Measurements from ENCODE around the gene CELSR1.

The CELSR1 gene

DNA sequence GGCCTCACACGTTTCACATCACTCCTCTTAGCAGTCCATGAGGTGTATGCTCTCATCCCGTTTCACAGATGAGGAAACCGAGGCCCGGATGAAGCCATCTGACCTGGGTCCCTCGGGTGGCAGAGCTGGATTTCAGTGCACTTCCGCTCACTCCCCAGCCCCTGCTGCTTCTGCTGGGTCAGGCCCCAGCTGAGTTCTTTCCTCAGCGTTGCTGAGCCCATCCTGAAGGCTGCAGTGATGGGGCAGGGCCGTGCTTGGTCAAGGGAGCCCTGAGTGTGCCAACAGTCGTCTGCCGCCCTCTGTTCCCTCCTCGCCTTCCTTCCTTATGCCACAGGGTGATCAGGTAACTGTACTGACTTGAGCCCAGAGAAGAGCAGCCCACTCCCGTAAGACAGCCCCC lies 189.8 kb downstream of the CELSR1 start:
- no peak for DNase-seq (ENCODE audit: low spot score)
- H3K4me3 ChIP-seq, result no peak overlapping the region
- H3K27ac ChIP-seq, result no peak overlapping the region
- TF ChIP-seq, protein P1, sequence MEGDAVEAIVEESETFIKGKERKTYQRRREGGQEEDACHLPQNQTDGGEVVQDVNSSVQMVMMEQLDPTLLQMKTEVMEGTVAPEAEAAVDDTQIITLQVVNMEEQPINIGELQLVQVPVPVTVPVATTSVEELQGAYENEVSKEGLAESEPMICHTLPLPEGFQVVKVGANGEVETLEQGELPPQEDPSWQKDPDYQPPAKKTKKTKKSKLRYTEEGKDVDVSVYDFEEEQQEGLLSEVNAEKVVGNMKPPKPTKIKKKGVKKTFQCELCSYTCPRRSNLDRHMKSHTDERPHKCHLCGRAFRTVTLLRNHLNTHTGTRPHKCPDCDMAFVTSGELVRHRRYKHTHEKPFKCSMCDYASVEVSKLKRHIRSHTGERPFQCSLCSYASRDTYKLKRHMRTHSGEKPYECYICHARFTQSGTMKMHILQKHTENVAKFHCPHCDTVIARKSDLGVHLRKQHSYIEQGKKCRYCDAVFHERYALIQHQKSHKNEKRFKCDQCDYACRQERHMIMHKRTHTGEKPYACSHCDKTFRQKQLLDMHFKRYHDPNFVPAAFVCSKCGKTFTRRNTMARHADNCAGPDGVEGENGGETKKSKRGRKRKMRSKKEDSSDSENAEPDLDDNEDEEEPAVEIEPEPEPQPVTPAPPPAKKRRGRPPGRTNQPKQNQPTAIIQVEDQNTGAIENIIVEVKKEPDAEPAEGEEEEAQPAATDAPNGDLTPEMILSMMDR (IDR thresholded peaks at IDR 0.05), result no peak

DNA sequence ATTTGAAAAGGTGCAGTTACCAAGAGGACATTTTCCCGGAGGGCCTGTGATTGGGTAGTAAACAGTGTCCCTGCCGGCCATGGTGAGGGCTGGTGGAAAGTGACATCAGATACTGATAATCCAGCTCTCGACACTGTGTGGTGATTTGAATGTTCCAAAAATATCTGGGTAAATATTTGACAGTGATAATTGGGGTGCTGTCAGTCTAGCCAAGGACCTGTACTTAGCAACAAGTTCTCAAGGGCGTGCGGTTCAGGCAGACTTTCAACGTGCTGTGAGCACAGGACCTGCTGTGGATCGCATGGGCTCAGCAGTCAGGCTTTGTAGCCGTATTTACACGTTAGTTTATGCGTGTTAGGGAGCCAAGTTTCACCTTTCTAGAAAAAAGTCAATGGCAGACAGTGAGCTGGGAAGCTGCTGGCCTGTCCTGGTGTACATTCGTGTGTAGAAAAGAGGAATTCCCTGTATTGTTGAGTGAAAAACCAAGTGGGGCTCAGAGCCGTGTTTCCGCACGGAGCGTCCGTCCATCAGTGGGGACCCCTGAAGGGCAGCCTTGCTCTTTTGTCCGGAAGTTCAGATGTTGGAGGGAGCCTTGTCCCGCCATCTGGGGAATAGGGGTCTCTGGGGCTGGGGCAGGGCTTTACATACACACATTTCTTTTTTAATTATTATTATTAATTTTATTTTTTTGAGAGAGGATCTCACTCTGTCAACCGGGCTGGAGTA lies 190.6 kb downstream of the CELSR1 start:
- DNase-seq (ENCODE audit: low spot score), result no peak
- Histone ChIP-seq H3K27ac (no peak overlapping the region), H3K4me3 (no peak overlapping the region)
- TF ChIP-seq, protein P1 (IDR thresholded peaks at IDR 0.05), result no peak

DNA sequence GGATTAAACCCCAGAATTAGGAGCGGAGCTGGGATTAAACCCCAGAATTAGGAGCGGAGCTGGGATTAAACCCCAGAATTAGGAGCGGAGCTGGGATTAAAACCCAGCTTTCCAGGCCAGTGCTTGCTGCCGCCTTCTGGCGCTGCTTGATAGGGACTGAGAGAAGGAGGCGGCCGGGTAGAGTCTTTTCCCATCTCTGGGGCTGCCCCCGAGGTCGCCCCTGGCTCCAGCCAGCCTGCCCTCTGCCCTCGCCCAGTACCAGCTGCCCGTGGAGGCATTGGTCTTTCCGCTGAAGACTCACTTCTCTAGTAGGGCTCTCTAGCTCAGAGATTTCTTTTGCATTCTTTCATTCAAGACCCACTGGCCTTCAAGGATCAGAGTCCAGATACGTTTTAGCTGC lies 196.7 kb downstream of the CELSR1 start:
- no peak for DNase-seq (ENCODE audit: low spot score)
- no peak overlapping the region for H3K4me3 ChIP-seq
- TF ChIP-seq, protein P1 (IDR thresholded peaks at IDR 0.05), result no peak
- no peak overlapping the region for H3K27ac ChIP-seq

DNA sequence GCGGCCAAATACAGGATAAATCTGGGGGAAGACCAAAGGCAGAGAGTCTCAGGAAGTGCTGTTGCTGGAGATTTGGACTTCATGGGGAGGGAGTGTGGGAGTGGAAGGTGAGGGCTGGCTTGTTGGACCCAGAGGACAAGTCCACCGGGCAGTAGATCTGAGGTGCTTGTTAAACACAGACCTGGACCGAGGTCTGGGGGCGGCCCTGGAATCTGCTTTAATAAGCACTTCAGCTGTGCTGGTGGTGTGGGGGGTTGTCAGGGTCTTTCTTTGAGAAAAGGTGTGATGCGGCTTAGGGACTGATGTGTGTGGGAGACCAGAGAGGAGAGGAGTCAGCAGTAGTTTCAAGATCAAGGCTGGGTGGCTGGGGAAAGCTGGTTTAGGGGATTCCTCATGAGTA lies 197.5 kb downstream of the CELSR1 start:
- Histone ChIP-seq H3K4me3 (no peak overlapping the region), H3K27ac (no peak overlapping the region)
- no peak for DNase-seq (ENCODE audit: low spot score)
- TF ChIP-seq, protein P1 (IDR thresholded peaks at IDR 0.05), result no peak

DNA sequence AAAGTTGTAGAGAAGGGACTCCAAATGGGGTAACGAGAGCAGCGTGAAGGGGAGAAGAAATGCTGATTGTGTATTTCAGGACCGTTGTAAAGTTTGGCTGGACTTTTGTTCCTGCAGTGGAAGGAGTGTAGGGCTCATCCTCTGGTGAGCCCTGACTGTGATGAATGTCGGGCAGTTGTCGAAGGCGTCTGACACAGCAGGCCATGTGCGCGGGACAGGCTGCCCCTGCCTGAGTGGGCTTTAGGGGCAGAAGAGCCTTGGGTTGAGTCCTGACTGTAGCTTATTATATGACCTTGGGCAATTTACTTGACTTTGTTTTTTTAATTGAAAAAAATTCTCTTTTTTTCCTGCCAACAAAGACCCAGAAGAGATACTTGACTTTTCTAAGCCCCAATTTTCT lies 198.8 kb downstream of the CELSR1 start:
- Histone ChIP-seq H3K27ac (no peak overlapping the region), H3K4me3 (no peak overlapping the region)
- no peak for DNase-seq (ENCODE audit: low spot score)
- TF ChIP-seq, protein P1 (IDR thresholded peaks at IDR 0.05), result no peak

DNA sequence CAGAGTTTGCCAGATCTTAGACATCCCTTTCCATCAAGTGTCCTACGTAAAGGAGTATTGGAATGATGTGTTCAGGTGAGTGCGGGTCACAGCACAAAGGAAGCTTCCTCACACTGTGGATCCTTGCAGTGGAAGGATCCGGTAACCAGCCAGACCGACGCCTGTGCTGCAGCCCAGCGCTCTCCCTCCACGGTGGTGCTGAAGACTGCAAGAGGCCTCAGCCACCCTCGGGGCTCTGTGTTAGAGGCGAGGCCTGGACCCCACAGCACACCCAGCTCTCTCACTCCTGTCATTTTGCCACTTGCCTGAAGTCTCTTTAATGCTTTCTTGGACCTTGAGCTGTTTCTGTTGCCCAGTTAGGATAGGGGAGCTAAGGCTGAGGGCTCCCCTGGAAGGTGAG lies 199.6 kb downstream of the CELSR1 start:
- Histone ChIP-seq H3K27ac (no peak overlapping the region), H3K4me3 (no peak overlapping the region)
- no peak for DNase-seq (ENCODE audit: low spot score)
- TF ChIP-seq, protein P1 (IDR thresholded peaks at IDR 0.05), result no peak

Measured in coronary artery (tissue), 2 donors.